Testis (tissue), 2 donors: ENCODE data around the gene CTSC.

ENCODE experiments used
- CTCF ChIP-seq, 3 experiments: fragments of 450-650 bp in 2 of 3; fragments of 200-600 bp in 1 of 3; sonication (generic) in 1 of 3; IDR thresholded peaks; one replicate each; pipeline ENCODE4 v1.5.1; 2016 to 2019; ENCODE audit warnings: antibody characterized with exemption in 3 of 3, mild to moderate bottlenecking in 2 of 3, moderate library complexity in 1 of 3
- POLR2A ChIP-seq: fragments of 450-650 bp; IDR thresholded peaks from one replicate; pipeline ENCODE4 v1.6.1; 2017; ENCODE audit warnings: antibody characterized with exemption, mild to moderate bottlenecking, moderate library complexity

- no peak for TF ChIP-seq CTCF (IDR thresholded peaks at IDR 0.05)
- TF ChIP-seq POLR2A, result no peak
Observed at GRCh38 chr11:88317536-88317935, 20.0 kb downstream of the CTSC start.
